IMR-90 (cell line): ENCODE measurements around the gene MT3. TPM values are rescaled to one million over a fixed set of nuclear protein-coding genes. Genes with fewer than 3 reads are reported as not detected.

ENCODE experiments used
- ATAC-seq: fragments of 200-7000 bp; cut with Tn5 transposase; 2 replicates; pipeline ENCODE4 v1.9.1; 2020; ENCODE audit warnings: low read depth, mild to moderate bottlenecking, moderate library complexity
- BruUV-seq: library from RNA; stranded (reverse); fragments of 400-500 nt; replicated peaks from 2 replicates; lab custom pipeline; 2021; lab: Mats Ljungman, UMichigan
- CTCF ChIA-PET: fragments of 300-600 bp; formaldehyde crosslinking; extraction: SDS; loops from one replicate; lab custom pipeline; 2021; ENCODE audit warnings: antibody characterized with exemption; lab: Yijun Ruan, JAX
- POLR2A ChIA-PET: fragments of 300-600 bp; sonication (Branson Sonifier 250); formaldehyde crosslinking; loops from one replicate; lab custom pipeline; 2022; ENCODE audit warnings: antibody characterized with exemption; ENCODE audit not compliant: unreplicated experiment; lab: Charles Lee
- DNase-seq: peaks from one replicate; pipeline ENCODE4 v3.0.0; 2013
- H2AFZ ChIP-seq: replicated peaks from 2 replicates; pipeline ENCODE3; 2013; ENCODE audit warnings: low read length, mild to moderate bottlenecking; ENCODE audit not compliant: poor library complexity
- H2AK5ac ChIP-seq: 2 replicates; pipeline ENCODE4 v1.6.1; 2013; ENCODE audit warnings: low read depth, low read length, inconsistent platforms
- H2AK9ac ChIP-seq: replicated peaks from 2 replicates; pipeline ENCODE3; 2013; ENCODE audit warnings: mild to moderate bottlenecking, low read depth, low read length, moderate library complexity; ENCODE audit not compliant: poor library complexity
- H2BK120ac ChIP-seq: 2 replicates; pipeline ENCODE4 v1.6.1; 2013; ENCODE audit warnings: low read depth, low read length, inconsistent platforms
- H2BK15ac ChIP-seq: 3 replicates; pipeline ENCODE4 v1.6.1; 2013; ENCODE audit warnings: low read depth, low read length, inconsistent platforms
- H2BK20ac ChIP-seq: 2 replicates; pipeline ENCODE4 v1.6.1; 2013; ENCODE audit warnings: low read depth, mild to moderate bottlenecking, inconsistent platforms, low read length, moderate library complexity
- H2BK5ac ChIP-seq: 2 replicates; pipeline ENCODE4 v1.6.1; 2013; ENCODE audit warnings: mild to moderate bottlenecking, low read depth, low read length, inconsistent platforms; ENCODE audit not compliant: poor library complexity, severe bottlenecking
- H3K14ac ChIP-seq: replicated peaks from 2 replicates; pipeline ENCODE4 v1.6.1; 2013; ENCODE audit warnings: low read depth, low read length, inconsistent platforms
- H3K18ac ChIP-seq: 2 replicates; pipeline ENCODE4 v1.6.1; 2013; ENCODE audit warnings: low read depth, low read length, control low read depth
- H3K23ac ChIP-seq: 2 replicates; pipeline ENCODE4 v1.6.1; 2013; ENCODE audit warnings: low read depth, low read length, inconsistent platforms
- H3K27ac ChIP-seq: 2 replicates; pipeline ENCODE4 v1.5.1; 2013; ENCODE audit warnings: mild to moderate bottlenecking, control low read depth, low read length; ENCODE audit not compliant: insufficient read depth
- H3K27me3 ChIP-seq: 2 replicates; pipeline ENCODE4 v1.6.1; 2013; ENCODE audit warnings: low read length; ENCODE audit not compliant: control insufficient read depth, insufficient read depth
- H3K36me3 ChIP-seq: 2 replicates; pipeline ENCODE4 v1.6.1; 2013; ENCODE audit warnings: low read length, mixed read lengths; ENCODE audit not compliant: control insufficient read depth, insufficient read depth
- H3K4ac ChIP-seq: 2 replicates; pipeline ENCODE4 v1.6.1; 2013; ENCODE audit warnings: low read depth, low read length, inconsistent platforms
- H3K4me1 ChIP-seq: 2 replicates; pipeline ENCODE4 v1.6.1; 2013; ENCODE audit warnings: low read length, mixed read lengths; ENCODE audit not compliant: control insufficient read depth, insufficient read depth
- H3K4me2 ChIP-seq: 2 replicates; pipeline ENCODE4 v1.6.1; 2013; ENCODE audit warnings: low read depth, mild to moderate bottlenecking, control low read depth, low read length, moderate library complexity
- H3K4me3 ChIP-seq: 2 replicates; pipeline ENCODE4 v1.5.1; 2013; ENCODE audit warnings: low read depth, mild to moderate bottlenecking, control low read depth, low read length, moderate library complexity; ENCODE audit not compliant: insufficient read depth
- H3K56ac ChIP-seq: 2 replicates; pipeline ENCODE4 v1.6.1; 2013; ENCODE audit warnings: low read length, inconsistent platforms; ENCODE audit not compliant: insufficient read depth; ENCODE audit errors: extremely low read depth
- H3K79me1 ChIP-seq, 2 experiments: 2 replicates each; pipeline ENCODE4 v1.6.1; 2013; ENCODE audit warnings: low read length in 2 of 2, inconsistent platforms in 1 of 2, low read depth in 1 of 2
- H3K9ac ChIP-seq: 2 replicates; pipeline ENCODE4 v1.6.1; 2013; ENCODE audit warnings: low read depth, low read length, control low read depth
- H3K9me1 ChIP-seq: 2 replicates; pipeline ENCODE4 v1.6.1; 2013; ENCODE audit warnings: low read length, inconsistent platforms; ENCODE audit not compliant: insufficient read depth
- H3K9me3 ChIP-seq: 2 replicates; pipeline ENCODE4 v1.6.1; 2013; ENCODE audit warnings: low read length; ENCODE audit not compliant: control insufficient read depth, insufficient read depth
- H4K20me1 ChIP-seq: 2 replicates; pipeline ENCODE4 v1.6.1; 2013; ENCODE audit warnings: low read length, inconsistent platforms; ENCODE audit not compliant: insufficient read depth
- H4K5ac ChIP-seq: 2 replicates; pipeline ENCODE4 v1.6.1; 2013; ENCODE audit warnings: mild to moderate bottlenecking, low read depth, low read length, control low read depth
- H4K8ac ChIP-seq, 2 experiments: 2 replicates each; pipeline ENCODE4 v1.6.1; 2013; ENCODE audit warnings: low read depth in 2 of 2, low read length in 2 of 2, control low read depth in 1 of 2, inconsistent platforms in 1 of 2
- H4K91ac ChIP-seq: 2 replicates; pipeline ENCODE4 v1.6.1; 2013; ENCODE audit warnings: low read depth, low read length, inconsistent platforms; ENCODE audit not compliant: insufficient read depth
- BHLHE40 ChIP-seq: fragments of 150-350 bp; IDR thresholded peaks from 2 replicates; pipeline ENCODE4 v1.6.1; 2016; ENCODE audit warnings: mild to moderate bottlenecking, low read depth, low read length
- CEBPB ChIP-seq: IDR thresholded peaks from 2 replicates; pipeline ENCODE4 v1.6.1; 2012; ENCODE audit warnings: low read depth, low read length, improper control_type of control experiment
- CHD1 ChIP-seq: IDR thresholded peaks from 2 replicates; pipeline ENCODE4 v1.6.1; 2012; ENCODE audit warnings: low read depth, low read length, improper control_type of control experiment
- FOS ChIP-seq: fragments of 150-350 bp; IDR thresholded peaks from 2 replicates; pipeline ENCODE4 v1.6.1; 2016; ENCODE audit warnings: low read depth, low read length
- MAFK ChIP-seq: IDR thresholded peaks from 2 replicates; pipeline ENCODE4 v1.6.1; 2012; ENCODE audit warnings: low read depth, low read length, improper control_type of control experiment
- MAZ ChIP-seq: IDR thresholded peaks from 2 replicates; pipeline ENCODE4 v1.6.1; 2012; ENCODE audit warnings: low read depth, mild to moderate bottlenecking, low read length, improper control_type of control experiment, moderate library complexity, borderline replicate concordance
- MXI1 ChIP-seq: IDR thresholded peaks from 2 replicates; pipeline ENCODE4 v1.6.1; 2012; ENCODE audit warnings: low read depth, mild to moderate bottlenecking, low read length, moderate library complexity, borderline replicate concordance
- NFE2L2 ChIP-seq: fragments of 150-350 bp; IDR thresholded peaks from 2 replicates; pipeline ENCODE4 v1.6.1; 2016; ENCODE audit warnings: low read depth, mild to moderate bottlenecking, low read length
- POLR2A ChIP-seq: IDR thresholded peaks from 2 replicates; pipeline ENCODE4 v1.6.1; 2012; ENCODE audit warnings: mild to moderate bottlenecking, low read depth, low read length
- RAD21 ChIP-seq: IDR thresholded peaks from 2 replicates; pipeline ENCODE4 v1.6.1; 2012; ENCODE audit warnings: low read length, improper control_type of control experiment
- RCOR1 ChIP-seq: IDR thresholded peaks from 2 replicates; pipeline ENCODE4 v1.6.1; 2012; ENCODE audit warnings: mild to moderate bottlenecking, low read length, improper control_type of control experiment; ENCODE audit not compliant: insufficient replicate concordance
- RFX5 ChIP-seq: IDR thresholded peaks from 2 replicates; pipeline ENCODE4 v1.8.0; 2012; ENCODE audit warnings: low read depth, mild to moderate bottlenecking, low read length, moderate library complexity
- SMC3 ChIP-seq: fragments of 150-350 bp; IDR thresholded peaks from 2 replicates; pipeline ENCODE4 v1.6.1; 2016; ENCODE audit warnings: low read depth, mild to moderate bottlenecking, antibody characterized with exemption, low read length, moderate library complexity
- WGBS, 2 experiments: methylation state at CpG; one replicate each; pipeline versions ENCODE4 v1.1.5 to v1.1.7; 2013; ENCODE audit warnings: missing lambda C conversion rate in 2 of 2; ENCODE audit not compliant: insufficient read length in 1 of 2; ENCODE audit errors: extremely low coverage in 2 of 2; 5-methylcytosine and 5-hydroxymethylcytosine counted together
- dilution Hi-C: fragments of 300-500 bp; cut with HindIII; formaldehyde crosslinking; loops from one replicate; pipeline ENCODE4 v1.14.3; 2018; ENCODE audit warnings: low sequenced_read_pairs; ENCODE audit not compliant: unreplicated experiment
- in situ Hi-C: fragments of 300-500 bp; cut with MboI; formaldehyde crosslinking; loops from 3 replicates; pipeline ENCODE4 v1.14.3; 2019; ENCODE audit warnings: low sequenced_read_pairs, inconsistent platforms, mixed read lengths
- intact Hi-C: fragments of 100-400 bp; cut with micrococcal nuclease; formaldehyde crosslinking; loops from 2 replicates; pipeline ENCODE4 v1.10.0; 2022
- polyA plus RNA-seq, 3 experiments: library from polyadenylated mRNA; depleted of rRNA; stranded (reverse); fragments of >200 nt; gene quantifications; 2 replicates each; pipeline ENCODE4 v1.2.3, GENCODE V29; 2012; ENCODE audit warnings: low replicate concordance in 1 of 3
- total RNA-seq: library from RNA; depleted of rRNA; stranded (reverse); fragments of >200 nt; gene quantifications from 2 replicates; pipeline ENCODE4 v1.2.3, GENCODE V29; 2012
- TF ChIP-seq, protein P1 (sequence below): fragments of 150-350 bp; IDR thresholded peaks from 2 replicates; pipeline ENCODE4 v1.6.1; 2016; ENCODE audit warnings: low read depth, mild to moderate bottlenecking, low read length, moderate library complexity, borderline replicate concordance
- TF ChIP-seq, protein P2 (sequence below): conservative IDR thresholded peaks from 2 replicates; pipeline ENCODE4 v1.5.1; 2012; ENCODE audit warnings: mild to moderate bottlenecking, low read depth, low read length, improper control_type of control experiment
- TF ChIP-seq, protein P3 (sequence below): fragments of 150-350 bp; IDR thresholded peaks from 2 replicates; pipeline ENCODE4 v1.6.1; 2017; ENCODE audit warnings: mild to moderate bottlenecking, antibody characterized with exemption, low read length, low read depth

MT3 gene
- total and polyA plus RNA-seq, 2 of the 4 experiments (the other 2 are of a cell fraction), result 0.62 TPM; not detected in 1

DNA sequence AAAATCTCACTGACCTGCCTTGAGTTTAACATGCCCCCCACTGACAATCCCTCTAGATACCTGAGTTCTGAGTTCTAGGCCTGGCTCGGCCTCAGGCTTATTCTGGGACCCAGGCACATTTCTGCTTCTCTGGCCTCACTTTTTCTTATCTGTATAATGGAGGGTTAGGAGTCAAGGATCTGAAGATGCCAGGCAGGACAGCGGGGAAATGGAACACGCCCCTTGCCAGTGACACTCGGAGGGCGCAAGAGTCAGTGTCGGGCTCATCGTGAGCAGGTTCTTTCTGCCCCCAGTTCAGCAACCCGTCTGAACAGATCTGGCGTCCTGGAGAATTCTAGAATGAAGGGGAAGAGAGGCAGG is 567 bp upstream of the MT3 start:
- peaks cover 65% of the 10 kb centered on the region for H3K27me3 ChIP-seq

More for the DNA sequence above, 567 bp upstream of the MT3 start:
- no peak overlapping the region for H2BK120ac ChIP-seq
- no peak overlapping the region for H2AK5ac ChIP-seq
- no peak overlapping the region for H3K27ac ChIP-seq
- no peak overlapping the region for H3K9ac ChIP-seq
- H2BK5ac ChIP-seq, result no peak overlapping the region
- H3K23ac ChIP-seq, result no peak overlapping the region
- TF ChIP-seq CHD1 (no peak), FOS (no peak), MAFK (no peak), SMC3 (no peak), MXI1 (no peak), POLR2A (no peak), RFX5 (no peak), BHLHE40 (no peak), NFE2L2 (no peak), RAD21 (no peak), RCOR1 (no peak), MAZ (no peak), CEBPB (no peak)
- TF ChIP-seq, protein P1, sequence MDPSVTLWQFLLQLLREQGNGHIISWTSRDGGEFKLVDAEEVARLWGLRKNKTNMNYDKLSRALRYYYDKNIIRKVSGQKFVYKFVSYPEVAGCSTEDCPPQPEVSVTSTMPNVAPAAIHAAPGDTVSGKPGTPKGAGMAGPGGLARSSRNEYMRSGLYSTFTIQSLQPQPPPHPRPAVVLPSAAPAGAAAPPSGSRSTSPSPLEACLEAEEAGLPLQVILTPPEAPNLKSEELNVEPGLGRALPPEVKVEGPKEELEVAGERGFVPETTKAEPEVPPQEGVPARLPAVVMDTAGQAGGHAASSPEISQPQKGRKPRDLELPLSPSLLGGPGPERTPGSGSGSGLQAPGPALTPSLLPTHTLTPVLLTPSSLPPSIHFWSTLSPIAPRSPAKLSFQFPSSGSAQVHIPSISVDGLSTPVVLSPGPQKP, result no peak
- TF ChIP-seq, protein P2, sequence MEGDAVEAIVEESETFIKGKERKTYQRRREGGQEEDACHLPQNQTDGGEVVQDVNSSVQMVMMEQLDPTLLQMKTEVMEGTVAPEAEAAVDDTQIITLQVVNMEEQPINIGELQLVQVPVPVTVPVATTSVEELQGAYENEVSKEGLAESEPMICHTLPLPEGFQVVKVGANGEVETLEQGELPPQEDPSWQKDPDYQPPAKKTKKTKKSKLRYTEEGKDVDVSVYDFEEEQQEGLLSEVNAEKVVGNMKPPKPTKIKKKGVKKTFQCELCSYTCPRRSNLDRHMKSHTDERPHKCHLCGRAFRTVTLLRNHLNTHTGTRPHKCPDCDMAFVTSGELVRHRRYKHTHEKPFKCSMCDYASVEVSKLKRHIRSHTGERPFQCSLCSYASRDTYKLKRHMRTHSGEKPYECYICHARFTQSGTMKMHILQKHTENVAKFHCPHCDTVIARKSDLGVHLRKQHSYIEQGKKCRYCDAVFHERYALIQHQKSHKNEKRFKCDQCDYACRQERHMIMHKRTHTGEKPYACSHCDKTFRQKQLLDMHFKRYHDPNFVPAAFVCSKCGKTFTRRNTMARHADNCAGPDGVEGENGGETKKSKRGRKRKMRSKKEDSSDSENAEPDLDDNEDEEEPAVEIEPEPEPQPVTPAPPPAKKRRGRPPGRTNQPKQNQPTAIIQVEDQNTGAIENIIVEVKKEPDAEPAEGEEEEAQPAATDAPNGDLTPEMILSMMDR, result no peak
- TF ChIP-seq, protein P3, sequence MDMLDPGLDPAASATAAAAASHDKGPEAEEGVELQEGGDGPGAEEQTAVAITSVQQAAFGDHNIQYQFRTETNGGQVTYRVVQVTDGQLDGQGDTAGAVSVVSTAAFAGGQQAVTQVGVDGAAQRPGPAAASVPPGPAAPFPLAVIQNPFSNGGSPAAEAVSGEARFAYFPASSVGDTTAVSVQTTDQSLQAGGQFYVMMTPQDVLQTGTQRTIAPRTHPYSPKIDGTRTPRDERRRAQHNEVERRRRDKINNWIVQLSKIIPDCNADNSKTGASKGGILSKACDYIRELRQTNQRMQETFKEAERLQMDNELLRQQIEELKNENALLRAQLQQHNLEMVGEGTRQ, result no peak
- no peak overlapping the region for H4K8ac ChIP-seq
- H3K36me3 ChIP-seq, result no peaks in the 10 kb centered on the region
- peak overlapping the region; percentile 44 for H3K4me3 ChIP-seq
- peak overlapping the region; percentile 74 for H2AFZ ChIP-seq
- H3K4me2 ChIP-seq, result peak overlapping the region; percentile 78
- H3K9me1 ChIP-seq, result no peaks in the 10 kb centered on the region
- H3K14ac ChIP-seq, result no peak overlapping the region
- no peak overlapping the region for H3K18ac ChIP-seq
- H3K4ac ChIP-seq, result no peak overlapping the region
- dilution Hi-C loops, result no loop called here
- no peak overlapping the region for H4K5ac ChIP-seq
- no peaks in the 10 kb centered on the region for H3K79me1 ChIP-seq
- intact Hi-C loops, result no loop called here
- H3K56ac ChIP-seq, result no peak overlapping the region
- no peak overlapping the region for H4K91ac ChIP-seq
- 17% methylated on average over 3 of the region's 9 CpGs; no CpG with 5 or more reads in 1 of the 2 experiments for WGBS, 2 experiments
- in situ Hi-C loops, result no loop called here
- ChIA-PET POLR2A (no interaction called here), CTCF (no interaction called here)
- no peak for DNase-seq
- no peaks in the 10 kb centered on the region for H4K20me1 ChIP-seq
- peaks cover 2% of the 10 kb centered on the region; the same call in 1 of the 2 replicates for H3K4me1 ChIP-seq
- ATAC-seq, result no peak
- no peak overlapping the region for H2BK20ac ChIP-seq
- no peak overlapping the region for H2AK9ac ChIP-seq
- H3K9me3 ChIP-seq, result no peaks in the 10 kb centered on the region; the same call in 1 of the 2 replicates
- no TSS peak for BruUV-seq
- H2BK15ac ChIP-seq, result no peak overlapping the region
